KOPT-K1 (cell line): ENCODE measurements around the gene GLIS1.

Source experiments
- H3K27ac ChIP-seq: fragments of 200-600 bp; sonication (generic); 2 replicates; pipeline ENCODE4 v1.5.1; 2016; ENCODE audit warnings: antibody characterized with exemption, mild to moderate bottlenecking, low read depth, low read length; ENCODE audit not compliant: poor library complexity, severe bottlenecking
- H3K36me3 ChIP-seq: fragments of 200-600 bp; sonication (generic); 2 replicates; pipeline ENCODE4 v1.5.1; 2017; ENCODE audit warnings: antibody characterized with exemption, mild to moderate bottlenecking, low read length, moderate library complexity; ENCODE audit not compliant: insufficient read depth
- H3K9me3 ChIP-seq: fragments of 200-600 bp; sonication (generic); 2 replicates; pipeline ENCODE4 v1.5.1; 2017; ENCODE audit warnings: antibody characterized with exemption, low read length, mild to moderate bottlenecking; ENCODE audit not compliant: insufficient read depth, poor library complexity, severe bottlenecking

The GLIS1 gene

DNA sequence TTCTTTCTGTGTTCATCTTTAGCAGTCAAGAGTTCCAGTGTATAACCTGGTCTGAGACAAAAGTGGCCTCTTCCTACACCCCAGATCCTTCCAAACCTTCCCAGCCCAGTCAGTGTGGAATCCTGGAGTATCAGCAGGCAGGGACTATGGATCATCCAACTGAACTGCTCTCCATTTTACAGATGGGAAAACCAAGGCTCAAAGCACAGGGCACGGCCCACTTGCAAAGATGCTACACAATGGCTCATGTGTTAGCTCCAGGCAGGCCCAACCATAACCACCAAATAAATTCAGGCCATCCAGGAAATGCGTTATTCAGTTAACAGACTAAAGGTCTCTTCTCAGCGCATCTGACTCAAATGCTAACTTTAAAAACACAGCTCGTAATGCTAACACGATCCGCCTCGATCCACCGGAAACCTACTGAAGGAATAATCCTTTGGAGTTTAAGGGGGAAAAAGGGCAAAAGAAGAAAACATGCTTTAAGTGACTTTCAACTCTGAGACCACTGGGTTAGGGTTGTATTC lies 7.1 kb downstream of the GLIS1 start:
- Histone ChIP-seq H3K27ac (no peak overlapping the region), H3K9me3 (no peaks in the 10 kb centered on the region), H3K36me3 (no peaks in the 10 kb centered on the region)

DNA sequence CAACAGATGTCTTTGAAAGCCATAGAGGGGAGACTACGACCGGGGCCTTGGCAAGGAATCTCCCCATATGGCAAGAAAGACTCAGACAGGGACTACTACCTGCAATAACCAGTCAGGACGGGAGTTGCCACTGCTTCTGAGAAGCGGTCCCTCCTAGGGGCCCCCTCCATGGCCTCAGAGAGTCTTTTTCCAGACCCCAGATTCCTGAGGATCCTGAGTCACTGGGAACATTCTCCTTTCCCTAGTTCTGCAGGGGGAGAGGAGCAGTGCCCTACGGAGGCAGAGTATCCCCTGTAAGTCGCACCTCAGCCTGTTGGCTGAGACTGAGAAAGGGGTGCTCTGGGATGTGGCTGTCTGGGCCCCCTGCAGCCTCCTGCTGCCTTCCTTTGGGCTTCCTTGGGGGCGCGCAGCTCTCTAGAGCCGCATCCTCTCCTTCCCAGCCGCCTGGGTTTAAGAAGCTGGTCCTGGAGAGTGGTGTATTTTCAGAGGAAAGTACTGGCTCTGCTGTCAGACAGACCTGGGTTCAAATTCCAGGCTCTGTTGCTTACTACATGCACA lies 7.8 kb downstream of the GLIS1 start:
- Histone ChIP-seq H3K27ac (no peak overlapping the region), H3K9me3 (no peaks in the 10 kb centered on the region), H3K36me3 (no peaks in the 10 kb centered on the region)

DNA sequence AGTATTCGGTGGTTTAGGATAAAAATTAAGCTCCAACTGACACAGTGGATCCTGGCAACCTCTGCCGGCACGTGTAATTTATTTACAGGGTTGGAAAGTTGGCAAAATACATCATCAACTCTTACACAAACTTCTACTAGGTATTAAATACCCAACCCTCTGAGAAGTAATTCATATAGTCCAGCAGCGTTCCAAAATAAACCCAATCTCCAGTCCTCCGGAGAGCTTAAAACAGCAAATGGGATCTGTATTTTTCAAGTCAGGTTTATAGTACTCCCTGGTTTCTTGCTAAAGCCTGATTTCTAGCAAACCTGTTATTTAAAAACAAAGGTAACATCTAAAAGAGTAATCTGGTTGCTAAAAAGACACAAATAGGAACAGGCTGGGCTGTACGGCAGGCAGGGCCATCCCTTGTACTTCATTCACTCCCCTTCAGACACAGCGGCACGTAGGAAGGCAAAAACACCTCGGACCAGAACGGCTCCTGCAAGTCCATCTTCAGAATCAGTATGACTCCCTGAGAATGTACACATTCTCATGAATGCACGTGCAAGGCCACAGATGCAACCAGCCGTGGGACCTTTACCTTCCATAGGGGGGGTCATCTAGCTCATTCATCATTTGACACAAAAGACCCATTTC lies 8.6 kb downstream of the GLIS1 start:
- H3K36me3 ChIP-seq: no peaks in the 10 kb centered on the region
- H3K27ac ChIP-seq: no peak overlapping the region
- H3K9me3 ChIP-seq: no peaks in the 10 kb centered on the region

DNA sequence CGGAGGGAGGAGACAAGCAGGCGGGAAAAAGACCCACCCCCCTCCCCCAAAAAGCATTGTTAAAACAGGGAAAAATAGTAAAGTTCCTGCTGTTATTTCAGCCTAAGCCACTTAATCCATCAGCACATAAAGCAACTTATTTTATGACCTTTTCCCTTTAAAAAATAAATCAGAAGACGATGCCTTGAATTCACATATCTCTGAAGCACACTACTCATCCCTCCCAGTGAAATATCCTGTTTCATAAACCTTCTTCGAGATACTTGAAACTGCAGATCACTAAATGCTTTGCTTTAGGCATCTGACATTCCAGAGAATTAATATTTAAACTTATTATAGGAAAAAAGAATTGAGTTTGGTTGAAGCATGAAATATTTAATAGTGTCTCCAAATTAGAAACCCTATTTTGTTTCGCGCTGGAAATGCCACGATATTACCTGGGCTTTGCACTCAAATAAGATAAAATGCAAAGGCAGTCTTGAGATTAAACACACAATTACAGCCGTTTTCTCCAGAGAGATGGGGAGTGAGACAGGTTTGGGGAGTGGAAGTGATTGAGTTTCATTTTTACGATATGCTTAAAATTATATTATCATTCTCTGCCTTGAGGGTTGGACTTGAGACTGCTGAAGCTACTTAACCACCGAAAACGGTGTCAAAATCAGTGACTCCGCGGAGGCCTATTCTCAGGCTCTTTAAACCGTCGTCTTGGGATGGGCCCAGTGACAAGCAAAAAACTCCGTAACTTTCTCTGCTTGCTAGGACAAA lies 9.3 kb downstream of the GLIS1 start:
- Histone ChIP-seq H3K9me3 (no peaks in the 10 kb centered on the region), H3K27ac (no peak overlapping the region), H3K36me3 (no peaks in the 10 kb centered on the region)

DNA sequence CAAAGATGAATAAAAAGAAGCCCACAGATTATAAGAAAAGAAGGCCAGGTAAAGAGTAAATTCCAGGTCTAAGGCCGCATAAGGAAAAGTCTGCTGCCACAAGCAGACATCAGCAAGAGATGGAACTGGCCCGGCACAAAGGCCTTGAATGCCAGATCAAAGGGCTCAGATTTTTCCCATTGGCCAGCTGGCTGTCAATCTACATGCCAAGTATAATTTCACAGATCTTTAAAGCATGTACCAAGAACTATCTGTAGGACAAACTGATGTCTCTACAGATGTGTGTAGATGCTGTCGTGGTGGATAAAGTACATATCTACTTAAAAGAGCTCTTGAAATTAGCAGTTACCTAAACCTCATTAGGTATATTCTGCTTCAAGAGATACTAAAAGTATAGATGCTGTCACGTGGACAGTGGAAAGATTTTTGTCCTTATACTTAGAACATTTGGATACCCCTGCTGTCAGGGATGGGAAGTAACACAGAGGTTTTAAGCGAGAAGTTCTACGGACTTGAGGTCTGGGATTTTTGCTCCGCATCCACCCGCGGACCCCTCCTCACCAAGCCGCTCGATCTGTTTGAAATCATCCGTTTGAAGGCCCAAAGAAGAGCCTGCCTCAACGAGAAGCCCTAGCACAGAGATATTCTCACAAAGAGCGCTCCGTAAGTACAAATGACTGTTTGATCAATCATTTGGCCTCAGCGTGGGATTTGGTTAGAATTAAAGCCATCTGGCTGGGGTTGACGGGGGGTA lies 10.1 kb downstream of the GLIS1 start:
- H3K36me3 ChIP-seq: no peaks in the 10 kb centered on the region
- no peaks in the 10 kb centered on the region for H3K9me3 ChIP-seq
- H3K27ac ChIP-seq: no peak overlapping the region

DNA sequence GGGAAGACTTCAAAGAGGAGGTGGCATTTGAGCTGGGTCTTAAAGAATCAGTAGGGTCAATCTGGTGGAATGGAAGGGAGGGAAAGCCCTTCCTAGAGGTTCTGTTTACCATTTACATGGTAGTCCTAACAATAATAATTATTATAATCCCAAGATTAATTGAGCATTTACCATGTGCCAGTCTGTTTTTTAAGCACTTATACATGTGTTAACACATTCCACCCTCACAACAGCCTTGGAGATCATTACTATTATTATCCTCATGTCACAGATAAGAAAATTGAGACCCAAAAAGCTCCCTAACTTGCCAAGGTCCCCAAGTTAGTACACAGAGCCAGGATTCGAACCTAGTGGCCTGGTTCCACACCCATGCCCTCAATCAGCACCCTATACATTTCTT lies 10.8 kb downstream of the GLIS1 start:
- Histone ChIP-seq H3K9me3 (no peaks in the 10 kb centered on the region), H3K27ac (no peak overlapping the region), H3K36me3 (no peaks in the 10 kb centered on the region)

DNA sequence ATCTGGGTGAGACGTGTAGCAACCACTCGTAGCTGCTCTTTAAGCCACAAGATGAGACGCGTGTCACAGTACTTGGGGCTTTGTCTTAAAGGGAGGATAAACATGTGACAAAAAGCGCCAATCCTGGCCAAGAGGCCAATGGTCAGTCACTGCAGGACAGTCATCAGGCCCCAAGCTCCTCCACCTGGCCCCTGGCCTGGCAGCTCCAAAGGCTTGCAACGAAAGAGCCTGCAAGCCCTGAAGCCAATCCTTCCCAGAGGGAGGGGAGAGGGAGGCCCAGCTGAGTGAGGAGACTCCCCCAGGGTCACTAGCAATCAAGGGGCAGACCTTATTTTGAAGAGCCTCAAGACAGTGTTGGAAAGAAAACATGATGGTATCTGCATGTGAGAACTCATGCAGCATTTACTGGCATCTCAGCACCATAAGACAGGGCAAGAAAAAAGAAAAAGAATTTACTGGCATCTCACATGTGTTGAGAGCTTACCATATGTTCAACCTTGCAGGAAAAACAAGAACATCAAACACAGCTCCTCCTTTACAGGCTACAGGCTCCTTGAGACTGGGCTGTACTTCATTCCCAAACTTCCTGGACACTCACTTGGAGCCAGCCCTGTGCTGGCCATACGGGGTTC lies 11.4 kb downstream of the GLIS1 start:
- Histone ChIP-seq H3K27ac (no peak overlapping the region), H3K9me3 (no peaks in the 10 kb centered on the region), H3K36me3 (no peaks in the 10 kb centered on the region)

DNA sequence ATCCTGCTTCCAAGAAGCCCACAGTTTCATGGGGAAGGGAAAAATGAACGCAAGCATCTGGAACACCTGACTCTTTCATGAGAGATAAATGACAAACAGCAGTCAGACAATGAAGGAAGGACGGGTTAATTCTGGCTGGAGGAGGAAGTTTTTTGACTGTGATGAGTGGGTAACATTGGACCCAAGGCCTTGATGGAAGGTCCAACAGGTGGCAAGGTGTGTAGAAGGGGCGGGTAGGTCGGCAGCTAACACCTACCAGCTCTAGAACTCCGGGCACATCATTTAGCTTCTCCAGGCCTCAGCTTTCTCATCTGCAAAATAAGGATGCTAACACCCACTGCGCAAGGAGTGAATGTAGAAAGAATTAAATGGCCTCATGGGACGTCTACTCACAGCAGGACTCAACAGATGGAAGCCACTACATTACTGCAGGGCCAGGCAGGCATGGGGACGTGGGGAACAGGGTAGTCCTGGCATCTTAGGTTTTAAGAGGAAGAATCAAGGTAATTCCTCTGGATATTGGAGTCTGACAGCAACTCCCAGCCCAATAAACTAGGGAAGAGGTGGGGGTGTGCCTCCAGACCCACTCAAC lies 12.9 kb downstream of the GLIS1 start:
- Histone ChIP-seq H3K27ac (no peak overlapping the region), H3K36me3 (no peaks in the 10 kb centered on the region), H3K9me3 (no peaks in the 10 kb centered on the region)

DNA sequence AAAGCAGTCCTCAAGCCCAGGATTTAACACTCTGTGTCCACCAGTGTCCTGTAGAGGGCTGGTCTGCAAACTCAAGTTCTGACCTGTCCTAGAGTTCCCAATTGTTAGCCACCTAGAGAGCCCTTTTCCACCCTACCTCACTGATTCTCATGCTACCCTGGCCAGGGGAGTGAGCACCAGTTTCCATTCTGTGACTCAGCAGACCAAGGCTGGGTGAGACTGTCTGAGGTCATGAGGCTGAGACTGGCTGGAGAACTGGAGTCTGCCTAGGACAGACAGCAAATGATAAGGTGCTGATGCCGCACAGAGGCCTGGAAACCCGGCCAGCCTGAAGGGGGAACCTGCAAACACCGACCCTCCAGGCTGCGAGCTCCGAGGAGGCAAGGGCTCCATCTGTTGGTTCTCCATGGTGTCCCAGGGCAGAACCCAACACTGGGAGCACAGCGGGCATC lies 13.7 kb downstream of the GLIS1 start:
- Histone ChIP-seq H3K9me3 (no peaks in the 10 kb centered on the region), H3K27ac (no peak overlapping the region), H3K36me3 (no peaks in the 10 kb centered on the region)

DNA sequence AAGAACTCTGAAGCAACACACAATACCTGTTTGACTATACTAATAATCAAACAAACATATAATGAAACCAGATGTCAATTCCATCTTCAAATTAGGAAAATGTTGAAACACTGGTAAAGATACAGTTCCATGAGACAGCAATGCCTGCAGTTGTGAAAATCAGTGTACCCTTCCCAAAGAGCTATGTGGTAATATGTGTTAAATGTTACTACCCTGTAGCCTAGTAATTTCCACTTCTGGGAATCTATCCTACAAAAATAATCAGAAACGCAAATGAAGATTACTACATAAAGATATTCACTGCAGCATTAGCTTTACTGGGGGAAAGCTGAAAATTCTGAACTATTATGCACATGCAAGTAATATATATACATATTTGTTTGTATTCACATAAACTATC lies 16.9 kb downstream of the GLIS1 start:
- H3K36me3 ChIP-seq: no peaks in the 10 kb centered on the region
- no peak overlapping the region for H3K27ac ChIP-seq
- no peaks in the 10 kb centered on the region for H3K9me3 ChIP-seq

DNA sequence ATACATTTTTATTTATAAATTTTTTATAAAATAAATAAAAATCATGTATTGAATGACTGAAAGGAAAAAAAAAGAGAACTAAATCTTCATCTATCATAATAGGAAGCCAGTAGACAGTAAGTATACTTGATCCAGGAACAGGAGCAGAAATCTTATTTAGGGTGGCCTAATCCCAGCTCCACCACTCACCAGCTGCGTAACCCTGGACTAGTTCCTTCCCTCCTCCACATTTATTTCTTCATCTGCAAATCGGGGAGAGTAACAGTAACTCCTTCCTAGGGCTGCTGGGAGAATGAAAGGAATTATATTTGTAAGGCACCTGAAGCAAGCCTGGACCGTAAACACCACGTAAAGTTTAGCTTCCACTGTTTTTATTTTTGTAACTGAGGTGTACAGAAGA lies 17.9 kb downstream of the GLIS1 start:
- no peaks in the 10 kb centered on the region for H3K36me3 ChIP-seq
- H3K9me3 ChIP-seq: no peaks in the 10 kb centered on the region
- no peak overlapping the region for H3K27ac ChIP-seq

DNA sequence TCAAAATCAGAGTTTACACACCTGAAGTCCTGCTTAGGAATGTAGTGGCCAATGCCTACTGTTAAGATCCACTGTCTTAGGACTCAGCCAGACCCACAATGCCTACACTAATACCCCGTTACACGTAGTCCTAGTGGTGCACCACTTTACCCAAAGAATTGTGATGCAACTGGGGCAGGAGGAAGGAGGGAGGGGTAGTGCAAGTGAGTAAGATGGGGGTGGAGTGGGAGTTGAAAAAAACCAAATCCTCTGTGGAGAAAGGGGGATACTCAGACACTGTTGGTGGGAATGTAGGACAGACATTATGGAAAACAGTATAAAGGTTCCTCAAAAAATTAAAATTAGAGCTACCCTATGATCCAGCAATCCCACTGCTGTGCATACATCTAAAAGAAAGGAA lies 19.5 kb downstream of the GLIS1 start:
- Histone ChIP-seq H3K9me3 (no peaks in the 10 kb centered on the region), H3K27ac (no peak overlapping the region), H3K36me3 (no peaks in the 10 kb centered on the region)

DNA sequence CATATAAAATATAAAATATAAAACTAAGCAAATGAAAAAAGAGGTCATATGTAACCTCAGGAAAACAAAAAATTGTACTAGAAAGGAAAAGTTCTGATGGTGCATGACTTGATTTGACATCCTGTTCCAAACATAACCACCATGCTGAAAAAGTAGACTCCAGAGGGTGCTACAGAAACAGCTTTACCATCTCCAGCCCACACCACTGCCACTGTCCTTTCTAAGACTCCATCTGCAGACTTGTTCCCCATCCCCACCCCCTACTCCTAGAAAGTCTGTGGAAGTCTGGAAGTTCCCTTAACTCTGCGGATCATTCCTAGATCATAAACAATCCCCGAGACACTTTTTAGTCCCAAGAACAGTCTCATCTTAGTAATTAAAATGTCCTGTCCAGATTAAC lies 20.5 kb downstream of the GLIS1 start:
- no peak overlapping the region for H3K27ac ChIP-seq
- H3K9me3 ChIP-seq: no peaks in the 10 kb centered on the region
- no peaks in the 10 kb centered on the region for H3K36me3 ChIP-seq

DNA sequence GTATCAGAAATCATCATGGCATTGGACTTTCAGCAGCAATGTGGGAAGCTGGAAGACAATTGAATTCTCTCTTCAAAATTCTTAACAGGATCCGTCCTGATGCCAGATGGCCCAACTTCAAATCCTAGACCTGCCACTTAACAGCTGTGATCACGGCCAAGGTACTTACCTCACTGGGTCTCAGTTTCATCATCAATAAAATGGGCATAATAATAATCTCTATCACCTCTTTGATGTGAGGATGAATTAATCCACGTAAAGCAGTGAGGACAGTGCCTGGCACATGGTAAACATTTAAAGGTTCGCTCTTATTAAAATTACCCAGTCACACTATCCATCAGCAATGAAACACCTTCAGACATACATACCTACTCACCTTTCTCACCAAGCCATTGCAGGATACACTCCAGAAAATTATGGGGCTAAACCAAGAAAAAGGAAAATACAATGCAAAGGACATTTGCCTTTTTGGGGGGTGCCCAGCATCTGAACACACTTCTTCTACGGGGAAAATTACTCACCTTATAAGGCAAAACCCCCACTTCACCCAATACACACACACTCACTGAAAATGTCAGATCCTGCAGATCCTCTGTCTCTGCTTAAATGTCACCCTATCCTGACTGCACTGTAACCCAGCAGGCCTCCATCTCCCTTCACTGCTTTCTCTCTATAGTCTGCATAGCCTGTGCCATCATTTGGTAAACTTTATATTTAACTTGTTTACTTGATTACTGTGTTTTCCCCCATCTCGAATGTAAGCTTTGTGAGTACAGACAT lies 21.7 kb downstream of the GLIS1 start:
- Histone ChIP-seq H3K27ac (no peak overlapping the region), H3K9me3 (no peaks in the 10 kb centered on the region), H3K36me3 (no peaks in the 10 kb centered on the region)
